Measurements from ENCODE around the gene PHRF1.

Gene PHRF1

DNA sequence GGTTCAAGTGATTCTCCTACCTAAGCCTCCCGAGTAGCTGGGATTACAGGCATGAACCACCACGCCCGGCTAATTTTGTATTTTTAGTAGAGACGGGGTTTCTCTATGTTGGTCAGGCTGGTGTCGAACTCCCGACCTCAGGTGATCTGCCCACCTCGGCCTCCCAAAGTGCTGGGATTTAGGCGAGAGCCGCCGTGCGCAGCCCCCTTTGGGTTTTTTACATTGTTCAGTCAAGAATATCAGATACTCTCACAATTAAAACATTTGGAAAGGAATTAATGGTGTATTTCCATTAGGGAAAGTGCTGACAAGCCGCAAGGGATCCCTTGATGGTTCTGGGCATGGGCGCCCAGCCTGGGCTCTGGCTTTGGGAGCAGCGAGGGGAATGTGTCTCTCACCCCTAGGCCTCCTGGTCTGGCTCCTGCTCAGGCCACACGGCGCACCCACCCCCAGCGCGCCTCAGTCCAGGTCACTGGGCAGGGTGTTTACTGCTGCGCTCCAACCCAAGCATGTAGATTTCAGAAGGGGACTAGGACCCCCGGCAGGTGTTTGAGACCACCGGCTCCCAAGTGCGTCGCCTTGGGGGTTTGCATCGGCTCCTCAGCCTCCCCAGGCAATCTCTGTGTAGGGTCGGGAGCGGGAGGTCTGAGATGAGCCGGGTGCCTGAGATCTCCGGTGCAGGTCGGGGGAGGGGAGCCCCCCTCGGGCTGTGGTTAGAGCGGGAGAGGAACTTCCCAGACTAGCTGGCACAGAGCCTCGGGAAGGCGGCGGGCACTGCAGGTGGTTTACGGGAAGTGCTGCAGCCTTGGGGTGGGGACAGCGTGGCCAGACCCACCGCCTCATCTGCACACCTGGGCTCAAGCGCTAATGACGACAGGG, 40.3 kb downstream of the PHRF1 start:
- no peak for DNase-seq

DNA sequence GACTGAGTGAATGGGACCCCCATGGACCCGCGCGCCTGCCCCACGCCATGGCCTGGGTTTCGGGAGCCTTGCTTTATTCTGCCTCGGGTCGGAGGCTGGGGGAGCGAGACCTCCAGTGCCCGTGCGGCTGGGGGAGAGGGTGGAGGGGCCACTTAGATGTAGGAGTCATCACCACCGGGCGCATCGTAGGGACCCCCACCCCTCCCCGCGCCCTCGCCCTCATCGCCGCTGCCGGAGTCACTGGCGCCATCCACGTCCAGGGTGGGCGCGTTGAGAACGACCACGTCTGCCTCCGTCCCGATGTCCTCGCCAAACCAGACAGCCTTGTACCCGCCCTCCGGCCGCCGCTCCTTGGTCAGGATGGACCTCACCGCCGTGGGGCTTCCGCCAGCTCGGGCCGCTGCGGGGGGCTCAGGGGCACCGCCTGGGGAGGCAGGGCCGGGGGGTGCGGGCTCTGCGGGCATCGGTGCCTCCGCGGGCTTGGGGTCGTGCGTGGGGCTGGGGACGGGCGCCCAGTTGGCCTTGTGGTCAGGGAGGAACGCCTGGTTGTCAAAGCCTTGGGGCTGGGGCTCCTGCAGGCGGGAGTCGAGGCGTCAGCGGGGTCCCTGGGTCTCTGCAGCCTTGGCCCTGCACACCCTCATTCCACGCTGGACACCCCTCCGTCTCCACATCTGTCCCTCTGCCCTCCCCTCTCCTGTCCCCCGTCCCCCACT, 41.1 kb downstream of the PHRF1 start:
- no peak for DNase-seq

- no peak for DNase-seq
Observed at GRCh38 chr11:617912-618682, 41.8 kb downstream of the PHRF1 start.

DNA sequence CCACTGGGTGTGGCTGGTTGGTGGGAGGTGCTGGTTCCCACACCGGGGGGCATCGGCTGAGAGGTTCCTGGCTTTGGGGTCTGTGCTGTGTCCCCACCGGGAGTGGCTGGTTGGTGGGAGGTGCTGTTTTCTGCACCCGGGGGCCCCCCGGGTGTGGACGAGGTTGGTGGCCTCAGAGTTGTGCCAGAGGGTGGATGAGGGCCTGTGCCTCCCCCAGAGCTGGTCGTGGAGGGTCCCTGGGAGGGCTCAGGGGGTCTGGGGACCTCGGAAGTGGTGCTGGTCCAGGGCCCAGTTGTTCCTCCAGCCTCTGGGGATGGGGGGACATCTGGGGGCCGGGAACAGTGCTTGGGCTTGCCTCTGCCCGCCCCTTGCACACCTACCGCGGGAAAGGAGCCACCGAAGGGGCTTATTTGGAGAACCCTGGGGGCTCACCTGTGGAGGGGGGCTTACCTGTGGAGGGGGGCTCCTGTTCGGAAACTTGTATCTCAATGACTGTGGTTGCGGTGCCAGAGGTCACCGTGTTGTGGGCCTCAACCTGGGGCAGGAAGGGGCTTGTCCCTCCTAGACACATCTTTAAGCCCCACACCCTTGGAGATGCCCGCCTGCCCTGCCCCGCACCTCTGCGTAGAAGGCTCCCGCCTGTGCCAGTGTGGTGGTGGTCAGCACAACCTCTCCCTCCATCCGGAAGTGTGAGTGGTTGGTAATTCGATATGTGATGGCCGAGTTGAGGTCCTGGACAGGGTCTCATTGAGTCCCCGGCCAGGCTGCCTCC, 42.8 kb downstream of the PHRF1 start:
- DNase-seq, result no peak

GRCh38 chr11:619628-620050, 43.4 kb downstream of the PHRF1 start:
- no peak for DNase-seq

DNA sequence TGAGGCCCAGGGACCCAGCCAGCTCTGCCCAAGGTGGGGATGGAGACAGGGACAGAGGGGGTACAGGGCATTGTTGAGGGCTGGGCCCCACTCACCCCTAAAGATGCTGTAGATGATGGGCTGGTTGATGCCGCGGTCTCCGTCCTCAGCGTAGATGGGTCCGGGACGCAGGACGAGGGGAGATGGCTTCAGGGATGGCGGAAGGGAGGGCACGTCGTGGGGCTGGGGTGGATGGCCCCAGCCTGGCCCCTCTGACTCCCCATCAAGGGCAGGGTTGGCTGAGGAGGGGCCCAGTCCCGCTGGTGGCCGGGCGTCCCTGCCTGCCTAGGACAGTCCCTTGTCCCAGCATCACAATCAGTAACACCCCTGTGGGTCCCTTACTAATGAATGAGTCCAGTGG, 43.9 kb downstream of the PHRF1 start:
- no peak for DNase-seq

- no peak for DNase-seq
Observed at GRCh38 chr11:620935-621814, 44.9 kb downstream of the PHRF1 start.

GRCh38 chr11:621838-622237, 45.6 kb downstream of the PHRF1 start:
- DNase-seq, result no peak

DNA sequence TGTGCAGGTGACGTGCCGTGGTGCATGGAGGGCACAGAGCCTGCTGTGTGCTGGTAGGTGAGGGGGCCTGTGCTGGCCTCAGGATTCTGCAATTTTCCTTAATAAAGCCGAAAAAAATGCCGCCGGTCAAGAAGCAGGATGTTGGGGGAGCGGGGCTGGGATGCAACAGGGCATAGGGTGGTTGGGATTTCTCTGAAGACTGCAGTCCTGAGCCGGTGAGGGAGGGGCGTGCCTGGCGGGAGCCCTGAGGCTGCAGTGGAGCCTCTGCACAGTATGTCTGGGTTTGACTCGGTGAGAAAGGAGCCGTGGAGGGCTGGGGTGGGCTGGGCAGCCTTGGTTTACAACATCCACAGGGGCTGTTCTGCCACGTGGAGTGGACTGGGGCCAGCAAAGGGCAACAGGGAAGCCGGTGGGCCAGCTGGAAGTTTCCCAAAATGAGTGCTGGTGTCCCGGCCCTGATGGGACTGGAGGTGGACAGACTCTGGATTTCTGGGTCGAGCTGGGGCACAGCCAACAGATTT, 47.1 kb downstream of the PHRF1 start:
- DNase-seq, result no peak

DNA sequence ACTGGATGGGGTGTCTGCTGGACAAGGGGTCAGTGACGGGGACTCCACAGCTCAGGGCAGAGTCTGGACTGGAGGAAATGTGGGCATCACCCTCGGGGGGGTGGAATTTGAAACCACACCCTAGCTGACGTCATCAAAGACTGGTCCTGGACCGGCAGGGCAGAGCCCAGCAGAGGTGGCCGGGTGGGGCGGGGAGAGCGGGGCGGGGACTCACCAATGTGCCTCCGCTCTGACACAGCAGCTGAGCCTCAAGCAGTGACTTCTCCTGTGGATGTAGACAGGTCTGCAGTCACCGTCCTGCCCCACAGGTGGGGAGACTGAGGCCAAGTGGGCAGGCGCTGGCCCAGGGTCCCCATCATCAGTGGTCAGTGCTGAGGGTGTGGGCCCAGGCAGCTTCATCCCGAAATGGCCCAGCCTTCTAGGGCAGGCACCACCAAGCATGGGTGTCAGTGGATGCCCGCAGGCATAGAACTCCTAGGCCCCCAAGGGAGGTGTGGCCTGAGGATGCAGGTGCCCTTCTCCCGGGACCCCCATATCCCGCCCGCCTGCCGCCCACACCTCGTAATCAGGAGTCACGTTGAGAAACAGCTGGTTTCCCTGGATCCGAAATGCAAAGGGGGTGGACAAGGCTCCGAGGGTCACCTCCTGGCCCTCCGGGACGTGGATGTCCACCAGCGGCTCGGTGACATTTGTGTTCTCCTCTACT, 47.9 kb downstream of the PHRF1 start:
- DNase-seq, result no peak

GRCh38 chr11:624705-625635, 48.7 kb downstream of the PHRF1 start, which contains the start of gene CDHR5:
Gene CDHR5 (minus strand): TSS chr11:624955. CDS start chr11:624902, 53 bp downstream.
- no peak for DNase-seq

DNA sequence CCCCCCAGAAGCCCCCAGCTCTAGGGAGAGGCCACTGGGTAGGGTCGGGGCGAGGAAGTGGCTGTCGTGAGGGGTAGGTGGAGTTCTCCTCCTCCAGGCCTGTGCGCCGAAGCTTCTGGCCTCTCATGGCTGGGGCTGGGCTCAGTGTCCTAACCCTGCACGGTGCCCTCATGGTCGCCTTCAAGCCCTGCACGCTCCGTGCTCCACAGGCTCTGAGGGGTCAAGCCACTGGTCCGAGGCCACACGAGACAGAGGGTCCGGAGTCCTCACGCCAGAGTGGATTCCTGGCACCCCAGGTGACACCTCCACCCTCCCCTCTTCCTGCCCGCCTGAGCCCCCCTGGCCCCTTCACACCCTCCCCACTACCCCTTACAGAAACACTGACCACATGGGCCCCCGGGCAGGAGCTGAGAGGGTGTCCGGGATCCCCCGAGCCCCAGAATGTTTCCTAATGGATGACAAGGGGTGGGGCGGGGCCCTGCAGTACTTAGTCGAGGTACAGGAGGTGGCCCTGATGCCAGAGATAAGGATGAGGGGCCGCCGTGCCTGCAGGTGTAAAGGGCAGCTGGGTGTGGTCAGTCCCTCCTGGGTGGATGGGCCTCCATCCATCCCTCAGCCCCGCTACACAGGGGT, 49.5 kb downstream of the PHRF1 start:
- DNase-seq, result no peak

DNA sequence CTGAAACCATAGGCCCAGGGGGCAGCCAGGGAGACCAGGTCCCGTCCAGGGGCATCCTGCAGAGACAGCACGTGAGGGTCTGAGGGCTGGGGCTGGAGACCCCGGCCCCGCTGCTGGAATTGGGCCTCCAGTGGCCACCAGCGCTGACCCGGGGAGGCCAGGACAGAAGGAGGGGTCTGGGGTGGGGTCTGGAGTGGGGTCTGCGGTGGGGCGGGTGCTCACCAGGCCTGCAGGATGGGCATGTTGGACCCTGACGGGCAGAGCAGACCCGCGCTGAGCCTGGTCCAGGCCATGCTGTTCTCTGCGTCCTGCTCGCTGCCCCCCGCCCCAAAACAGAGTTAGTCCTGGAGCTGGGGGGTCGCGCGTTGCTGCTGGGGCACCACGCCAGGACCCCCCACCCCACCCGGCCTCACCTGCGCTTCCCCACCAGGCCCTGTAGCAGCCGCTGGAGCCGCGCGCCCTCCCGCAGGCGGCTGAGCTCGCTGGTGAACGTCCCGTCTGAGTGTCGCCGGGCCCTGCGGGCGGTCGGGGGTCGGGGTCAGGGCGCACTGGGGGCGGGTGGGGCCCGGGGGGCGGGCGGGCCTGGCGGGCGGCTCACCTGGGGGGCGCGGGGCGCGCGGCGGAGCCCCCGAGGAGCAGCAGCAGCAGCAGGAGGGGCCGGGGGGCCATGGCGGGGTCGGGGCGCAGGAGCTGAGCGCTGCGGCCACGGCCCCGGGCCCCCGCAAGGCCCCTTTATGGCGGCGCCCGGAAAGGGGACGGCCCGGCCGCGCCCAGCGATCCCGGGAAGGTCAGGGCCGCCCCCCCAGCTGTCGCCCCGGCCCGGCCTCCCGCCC, 50.4 kb downstream of the PHRF1 start, which contains the start of gene SCT:
Gene SCT (minus strand): TSS at position 707 of the 833 bp plus-strand sequence. CDS start 38 bp downstream, at position 669.
- DNase-seq, result no peak

- no peak for DNase-seq
Observed at GRCh38 chr11:627308-627576, 51.0 kb downstream of the PHRF1 start.

GRCh38 chr11:628056-628455, 51.8 kb downstream of the PHRF1 start:
- no peak for DNase-seq

DNA sequence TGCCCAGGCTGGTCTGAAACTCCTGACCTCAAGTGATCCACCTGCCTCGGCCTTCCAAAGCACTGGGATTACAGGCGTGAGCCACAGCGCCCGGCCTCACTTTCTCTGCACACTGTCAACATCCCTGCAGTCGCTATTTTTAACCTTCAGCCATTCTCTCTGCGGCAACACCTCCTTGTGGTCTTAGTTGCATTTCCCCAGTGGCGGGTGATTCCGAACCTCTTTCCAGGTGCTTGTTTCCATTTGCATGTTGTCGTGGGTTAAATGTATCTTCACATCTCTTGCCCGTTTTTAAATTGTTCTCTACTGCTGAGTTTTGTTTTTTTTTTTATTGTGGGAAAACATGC, 52.9 kb downstream of the PHRF1 start:
- DNase-seq, result peak in 1 of 2 experiments; percentile 18

GRCh38 chr11:630871-631270, 54.6 kb downstream of the PHRF1 start:
- no peak for DNase-seq

DNA sequence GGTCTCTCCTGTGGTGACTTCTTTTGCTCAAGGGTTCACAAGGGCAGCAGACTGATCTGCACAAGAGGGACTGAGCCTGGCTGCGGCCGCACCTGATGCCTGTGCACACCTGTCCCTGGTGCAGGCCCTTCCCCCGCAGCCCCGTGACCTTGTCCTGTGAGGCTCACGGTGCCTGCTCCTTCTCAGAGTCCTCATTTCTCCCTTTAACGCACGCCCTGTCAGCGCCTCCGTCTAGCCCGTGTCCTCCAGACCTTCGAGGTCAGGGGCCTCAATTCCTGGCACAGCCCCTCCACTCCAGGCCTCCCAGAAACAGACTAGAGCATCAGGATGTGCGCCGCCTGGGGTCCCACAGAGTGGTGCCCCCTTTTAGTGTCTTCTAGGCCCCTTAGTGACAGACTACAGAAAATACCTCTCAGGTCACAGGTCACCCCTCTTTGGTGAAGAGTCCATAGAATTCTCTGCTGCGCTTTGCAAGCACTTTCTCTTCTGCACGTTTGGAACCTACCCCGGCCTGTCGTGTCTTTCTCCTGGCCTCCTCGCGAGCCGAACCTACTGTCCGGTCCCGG, 59.8 kb downstream of the PHRF1 start:
- no peak for DNase-seq

Data from NCI-H187 (cell line).